Nephron progenitor cell (in vitro differentiated cells): Measurements from ENCODE around the gene LRRIQ1.

ENCODE experiments used
- DNase-seq: peaks from one replicate; pipeline ENCODE4 v3.0.0; 2021
- H3K27ac Mint-ChIP-seq: 2 replicates; pipeline ENCODE4 v1.8.0; 2021; ENCODE audit warnings: mild to moderate bottlenecking, moderate library complexity, mixed read lengths
- H3K27me3 Mint-ChIP-seq: 2 replicates; pipeline ENCODE4 v1.8.0; 2021; ENCODE audit warnings: mild to moderate bottlenecking, low read depth, mixed read lengths; ENCODE audit not compliant: poor library complexity
- H3K36me3 Mint-ChIP-seq: 2 replicates; pipeline ENCODE4 v1.8.0; 2021; ENCODE audit warnings: low read depth, mixed read lengths
- H3K4me1 Mint-ChIP-seq: 2 replicates; pipeline ENCODE4 v1.8.0; 2021; ENCODE audit warnings: mixed read lengths
- H3K4me3 Mint-ChIP-seq: 2 replicates; pipeline ENCODE4 v1.8.0; 2021; ENCODE audit warnings: mild to moderate bottlenecking, moderate library complexity, mixed read lengths
- H3K9me3 Mint-ChIP-seq: 2 replicates; pipeline ENCODE4 v1.8.0; 2021; ENCODE audit warnings: mild to moderate bottlenecking, moderate library complexity, mixed read lengths
- TF ChIP-seq, protein P1 (sequence below): fragments of 200-600 bp; sonication (generic); IDR thresholded peaks from 2 replicates; pipeline ENCODE4 v1.5.0; 2021; ENCODE audit warnings: antibody characterized with exemption

Gene LRRIQ1

DNA sequence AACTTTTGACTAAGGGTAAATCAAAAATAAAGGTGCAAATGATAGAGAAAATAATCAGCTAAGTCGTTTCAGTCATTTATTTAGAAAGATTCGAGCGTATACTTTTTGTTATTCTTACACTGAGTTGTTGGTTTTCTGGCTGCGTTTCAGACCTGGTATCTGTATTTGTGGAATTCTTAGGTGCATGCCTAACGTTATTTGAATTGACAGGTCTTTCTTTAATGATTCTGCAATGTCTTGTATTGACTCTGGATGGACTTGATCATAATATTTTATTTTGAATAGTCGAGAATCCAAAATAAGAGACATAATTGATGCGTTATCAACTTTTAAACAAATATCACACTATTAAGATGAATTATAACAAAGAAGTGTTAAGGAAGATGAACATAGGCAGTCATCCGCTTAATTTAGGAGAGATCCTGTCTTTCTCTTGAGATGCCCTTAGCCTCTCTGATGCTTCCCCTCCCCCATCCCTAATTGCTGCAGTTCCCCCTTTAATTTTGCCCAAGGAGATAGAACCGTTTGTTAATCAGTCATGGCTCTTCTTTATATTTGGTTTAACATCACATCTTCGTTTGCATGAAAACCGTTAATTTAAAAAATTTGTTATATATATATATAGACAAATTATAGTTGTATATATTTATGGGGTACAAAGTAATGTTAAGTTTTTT is 245.6 kb downstream of the LRRIQ1 start:
- H3K27me3 Mint-ChIP-seq, result peaks cover 30% of the 10 kb centered on the region
- DNase-seq, result no peak
- TF ChIP-seq, protein P1, sequence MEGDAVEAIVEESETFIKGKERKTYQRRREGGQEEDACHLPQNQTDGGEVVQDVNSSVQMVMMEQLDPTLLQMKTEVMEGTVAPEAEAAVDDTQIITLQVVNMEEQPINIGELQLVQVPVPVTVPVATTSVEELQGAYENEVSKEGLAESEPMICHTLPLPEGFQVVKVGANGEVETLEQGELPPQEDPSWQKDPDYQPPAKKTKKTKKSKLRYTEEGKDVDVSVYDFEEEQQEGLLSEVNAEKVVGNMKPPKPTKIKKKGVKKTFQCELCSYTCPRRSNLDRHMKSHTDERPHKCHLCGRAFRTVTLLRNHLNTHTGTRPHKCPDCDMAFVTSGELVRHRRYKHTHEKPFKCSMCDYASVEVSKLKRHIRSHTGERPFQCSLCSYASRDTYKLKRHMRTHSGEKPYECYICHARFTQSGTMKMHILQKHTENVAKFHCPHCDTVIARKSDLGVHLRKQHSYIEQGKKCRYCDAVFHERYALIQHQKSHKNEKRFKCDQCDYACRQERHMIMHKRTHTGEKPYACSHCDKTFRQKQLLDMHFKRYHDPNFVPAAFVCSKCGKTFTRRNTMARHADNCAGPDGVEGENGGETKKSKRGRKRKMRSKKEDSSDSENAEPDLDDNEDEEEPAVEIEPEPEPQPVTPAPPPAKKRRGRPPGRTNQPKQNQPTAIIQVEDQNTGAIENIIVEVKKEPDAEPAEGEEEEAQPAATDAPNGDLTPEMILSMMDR, result no peak
- H3K4me1 Mint-ChIP-seq, result peaks cover 33% of the 10 kb centered on the region
- H3K36me3 Mint-ChIP-seq, result no peaks in the 10 kb centered on the region
- H3K4me3 Mint-ChIP-seq, result peak overlapping the region; percentile 95
- H3K9me3 Mint-ChIP-seq, result no peaks in the 10 kb centered on the region
- H3K27ac Mint-ChIP-seq, result peak overlapping the region; percentile 99

DNA sequence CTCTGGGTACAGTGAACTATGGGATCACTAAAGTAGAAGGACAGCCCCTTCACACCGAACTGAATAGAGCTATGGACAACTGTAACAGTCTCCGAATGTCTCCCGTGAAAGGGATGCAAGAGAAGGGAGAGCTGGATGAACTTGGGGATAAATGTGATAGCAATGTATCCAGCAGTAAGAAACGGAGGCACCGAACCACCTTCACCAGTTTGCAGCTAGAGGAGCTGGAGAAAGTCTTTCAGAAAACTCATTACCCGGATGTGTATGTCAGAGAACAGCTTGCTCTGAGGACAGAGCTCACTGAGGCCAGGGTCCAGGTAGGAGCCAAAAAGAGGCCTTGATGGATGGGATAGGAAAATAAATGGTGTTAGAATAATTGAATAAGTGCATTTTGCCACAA is 247.4 kb downstream of the LRRIQ1 start:
- H3K27me3 Mint-ChIP-seq, result peaks cover 12% of the 10 kb centered on the region
- no peaks in the 10 kb centered on the region for H3K9me3 Mint-ChIP-seq
- peaks cover 33% of the 10 kb centered on the region for H3K4me1 Mint-ChIP-seq
- H3K27ac Mint-ChIP-seq, result no peak overlapping the region
- TF ChIP-seq, protein P1, result no peak
- peak overlapping the region; percentile 32 for H3K4me3 Mint-ChIP-seq
- DNase-seq, result no peak
- H3K36me3 Mint-ChIP-seq, result no peaks in the 10 kb centered on the region
